ENCODE data around the gene GRIA3. TPM values are rescaled to one million over a fixed set of nuclear protein-coding genes. Genes with fewer than 3 reads are reported as not detected.
"Not testable (repeated sequence)": the region's sequence is repeated elsewhere in the genome, so short reads cannot be mapped to it uniquely, and the experiment has no call there.

GRIA3 gene
- total and polyA plus RNA-seq, 2 donors (not counting 1 experiment from before 2014, with no cell fraction given), result 0.52 to 2.3 TPM

- H2AFZ ChIP-seq (ENCODE audit: low read length), result no peak overlapping the region
- no peaks in the 10 kb centered on the region for H3K27me3 ChIP-seq (ENCODE audit: control insufficient read depth, insufficient read depth, low read length)
- H3K36me3 ChIP-seq (ENCODE audit: control insufficient read depth, insufficient read depth, low read length), result no peaks in the 10 kb centered on the region
- H3K79me2 ChIP-seq (ENCODE audit: control insufficient read depth, insufficient read depth, low read length), result no peaks in the 10 kb centered on the region
- DNase-seq (ENCODE audit: low read depth in 2 of 2), result no peak
- no peaks in the 10 kb centered on the region for H4K20me1 ChIP-seq (ENCODE audit: control insufficient read depth, extremely low read depth, insufficient read depth, low read length)
- H3K9me3 ChIP-seq (ENCODE audit: control insufficient read depth, insufficient read depth, low read depth, low read length), result no peaks in the 10 kb centered on the region
- no peak overlapping the region for H3K4me3 ChIP-seq (replicated peaks in 1 of 4; ENCODE audit: control extremely low read depth in 1 of 4, insufficient read depth in 1 of 4, low read depth in 3 of 4, low read length in 4 of 4)
- no peak overlapping the region for H3K9ac ChIP-seq (ENCODE audit: insufficient read depth, low read length)
- TF ChIP-seq EZH2 (IDR thresholded peaks at IDR 0.05; ENCODE audit: low read length, missing control alignments), result no peak
- no peak for TF ChIP-seq CTCF (conservative IDR thresholded peaks at IDR 0.05 in 1 of 2, IDR thresholded peaks at IDR 0.05 in 1 of 2; ENCODE audit: low read depth in 1 of 2, low read length in 2 of 2)
- H3K4me1 ChIP-seq (ENCODE audit: control insufficient read depth, extremely low read depth, insufficient read depth, low read length), result no peaks in the 10 kb centered on the region
- no peak overlapping the region for H3K27ac ChIP-seq (ENCODE audit: insufficient read depth, low read length)
- H3K4me2 ChIP-seq (ENCODE audit: extremely low read depth, insufficient read depth, low read length), result no peak overlapping the region
Measured at GRCh38 chrX:123277347-123277746, 93.3 kb downstream of the GRIA3 start.

- Histone ChIP-seq H3K9me3 (ENCODE audit: control insufficient read depth, insufficient read depth, low read depth, low read length) (no peaks in the 10 kb centered on the region), H3K36me3 (ENCODE audit: control insufficient read depth, insufficient read depth, low read length) (no peaks in the 10 kb centered on the region), H3K4me3 (replicated peaks in 1 of 4; ENCODE audit: control extremely low read depth in 1 of 4, insufficient read depth in 1 of 4, low read depth in 3 of 4, low read length in 4 of 4) (no peak overlapping the region), H3K4me2 (ENCODE audit: extremely low read depth, insufficient read depth, low read length) (no peak overlapping the region), H3K79me2 (ENCODE audit: control insufficient read depth, insufficient read depth, low read length) (no peaks in the 10 kb centered on the region), H4K20me1 (ENCODE audit: control insufficient read depth, extremely low read depth, insufficient read depth, low read length) (no peaks in the 10 kb centered on the region), H3K27ac (ENCODE audit: insufficient read depth, low read length) (no peak overlapping the region), H3K4me1 (ENCODE audit: control insufficient read depth, extremely low read depth, insufficient read depth, low read length) (no peaks in the 10 kb centered on the region), H3K9ac (ENCODE audit: insufficient read depth, low read length) (no peak overlapping the region), H3K27me3 (ENCODE audit: control insufficient read depth, insufficient read depth, low read length) (no peaks in the 10 kb centered on the region), H2AFZ (ENCODE audit: low read length) (no peak overlapping the region)
- no peak for DNase-seq (ENCODE audit: low read depth in 2 of 2)
- no peak for TF ChIP-seq EZH2 (IDR thresholded peaks at IDR 0.05; ENCODE audit: low read length, missing control alignments)
- TF ChIP-seq CTCF (conservative IDR thresholded peaks at IDR 0.05 in 1 of 2, IDR thresholded peaks at IDR 0.05 in 1 of 2; ENCODE audit: low read depth in 1 of 2, low read length in 2 of 2), result no peak
Measured at GRCh38 chrX:123277821-123278220, 93.7 kb downstream of the GRIA3 start.

- no peak overlapping the region for H3K9ac ChIP-seq (ENCODE audit: insufficient read depth, low read length)
- H3K27me3 ChIP-seq (ENCODE audit: control insufficient read depth, insufficient read depth, low read length), result no peaks in the 10 kb centered on the region
- no peaks in the 10 kb centered on the region for H3K4me1 ChIP-seq (ENCODE audit: control insufficient read depth, extremely low read depth, insufficient read depth, low read length)
- no peaks in the 10 kb centered on the region for H3K79me2 ChIP-seq (ENCODE audit: control insufficient read depth, insufficient read depth, low read length)
- no peak for DNase-seq (ENCODE audit: low read depth in 2 of 2)
- H3K4me2 ChIP-seq (ENCODE audit: extremely low read depth, insufficient read depth, low read length), result no peak overlapping the region
- no peak overlapping the region for H3K27ac ChIP-seq (ENCODE audit: insufficient read depth, low read length)
- no peak overlapping the region for H3K4me3 ChIP-seq (replicated peaks in 1 of 4; ENCODE audit: control extremely low read depth in 1 of 4, insufficient read depth in 1 of 4, low read depth in 3 of 4, low read length in 4 of 4)
- H3K36me3 ChIP-seq (ENCODE audit: control insufficient read depth, insufficient read depth, low read length), result no peaks in the 10 kb centered on the region
- no peaks in the 10 kb centered on the region for H3K9me3 ChIP-seq (ENCODE audit: control insufficient read depth, insufficient read depth, low read depth, low read length)
- no peak overlapping the region for H2AFZ ChIP-seq (ENCODE audit: low read length)
- no peak for TF ChIP-seq CTCF (conservative IDR thresholded peaks at IDR 0.05 in 1 of 2, IDR thresholded peaks at IDR 0.05 in 1 of 2; ENCODE audit: low read depth in 1 of 2, low read length in 2 of 2)
- TF ChIP-seq EZH2 (IDR thresholded peaks at IDR 0.05; ENCODE audit: low read length, missing control alignments), result no peak
- H4K20me1 ChIP-seq (ENCODE audit: control insufficient read depth, extremely low read depth, insufficient read depth, low read length), result no peaks in the 10 kb centered on the region
Measured at GRCh38 chrX:123282241-123282640, 98.2 kb downstream of the GRIA3 start.

GRCh38 chrX:123283407-123283806 lies 99.3 kb downstream of the GRIA3 start:
- H2AFZ ChIP-seq (ENCODE audit: low read length); H3K4me2 ChIP-seq (ENCODE audit: extremely low read depth, insufficient read depth, low read length); H3K9me3 ChIP-seq (ENCODE audit: control insufficient read depth, insufficient read depth, low read depth, low read length); H4K20me1 ChIP-seq (ENCODE audit: control insufficient read depth, extremely low read depth, insufficient read depth, low read length); H3K36me3 ChIP-seq (ENCODE audit: control insufficient read depth, insufficient read depth, low read length); H3K4me3 ChIP-seq (replicated peaks in 1 of 4; ENCODE audit: control extremely low read depth in 1 of 4, insufficient read depth in 1 of 4, low read depth in 3 of 4, low read length in 4 of 4); H3K27ac ChIP-seq (ENCODE audit: insufficient read depth, low read length); H3K79me2 ChIP-seq (ENCODE audit: control insufficient read depth, insufficient read depth, low read length); H3K27me3 ChIP-seq (ENCODE audit: control insufficient read depth, insufficient read depth, low read length); H3K4me1 ChIP-seq (ENCODE audit: control insufficient read depth, extremely low read depth, insufficient read depth, low read length); DNase-seq (ENCODE audit: low read depth in 2 of 2); H3K9ac ChIP-seq (ENCODE audit: insufficient read depth, low read length): not testable (repeated sequence)

All from fibroblast of lung (primary cell).